ENCODE results near the gene PLCL1. TPM values are rescaled to one million over a fixed set of nuclear protein-coding genes. Genes with fewer than 3 reads are reported as not detected.

Gene PLCL1
- total RNA-seq, 1 experiment from 2014 or later, result not detected

- Histone ChIP-seq H3K36me3 (ENCODE audit: insufficient read depth, low read length) (no peaks in the 10 kb centered on the region), H4K20me1 (ENCODE audit: insufficient read depth, low read depth, low read length) (no peaks in the 10 kb centered on the region), H3K27ac (ENCODE audit: low read length) (no peak overlapping the region), H3K27me3 (ENCODE audit: low read length) (no peaks in the 10 kb centered on the region), H3K9ac (ENCODE audit: low read length) (no peak overlapping the region), H3K4me1 (ENCODE audit: low read length) (no peaks in the 10 kb centered on the region), H3K4me3 (ENCODE audit: low read length) (no peak overlapping the region), H3K9me2 (replicated peaks; ENCODE audit: insufficient read depth, low read length) (no peaks in the 10 kb centered on the region), H3K4me2 (ENCODE audit: low read depth, low read length, poor library complexity, severe bottlenecking) (no peak overlapping the region), H2AFZ (ENCODE audit: low read length) (no peak overlapping the region), H3K9me3 (ENCODE audit: low read length) (0 out of 2 replicates have a peak, but pooled peaks cover 3% of the 10 kb centered on the region), H3K79me2 (ENCODE audit: low read length) (no peaks in the 10 kb centered on the region)
- DNase-seq, result no peak
Observed at GRCh38 chr2:197965756-197966155, 161.4 kb downstream of the PLCL1 start.

GRCh38 chr2:197969391-197969893, 165.0 kb downstream of the PLCL1 start:
- H3K9me3 ChIP-seq (ENCODE audit: low read length), result 0 out of 2 replicates have a peak, but pooled peaks cover 1% of the 10 kb centered on the region
- DNase-seq, result no peak
- no peak overlapping the region for H3K4me2 ChIP-seq (ENCODE audit: low read depth, low read length, poor library complexity, severe bottlenecking)
- no peaks in the 10 kb centered on the region for H3K4me1 ChIP-seq (ENCODE audit: low read length)
- no peaks in the 10 kb centered on the region for H4K20me1 ChIP-seq (ENCODE audit: insufficient read depth, low read depth, low read length)
- no peak overlapping the region for H3K4me3 ChIP-seq (ENCODE audit: low read length)
- no peak overlapping the region for H2AFZ ChIP-seq (ENCODE audit: low read length)
- no peaks in the 10 kb centered on the region for H3K9me2 ChIP-seq (replicated peaks; ENCODE audit: insufficient read depth, low read length)
- H3K36me3 ChIP-seq (ENCODE audit: insufficient read depth, low read length), result no peaks in the 10 kb centered on the region
- no peak overlapping the region for H3K9ac ChIP-seq (ENCODE audit: low read length)
- H3K27ac ChIP-seq (ENCODE audit: low read length), result no peak overlapping the region
- no peaks in the 10 kb centered on the region for H3K27me3 ChIP-seq (ENCODE audit: low read length)
- H3K79me2 ChIP-seq (ENCODE audit: low read length), result no peaks in the 10 kb centered on the region

- Histone ChIP-seq H2AFZ (ENCODE audit: low read length) (no peak overlapping the region), H3K27ac (ENCODE audit: low read length) (no peak overlapping the region), H3K27me3 (ENCODE audit: low read length) (no peaks in the 10 kb centered on the region)
Observed at GRCh38 chr2:197972061-197972460, 167.7 kb downstream of the PLCL1 start.

GRCh38 chr2:197972587-197972986, 168.2 kb downstream of the PLCL1 start:
- Histone ChIP-seq H3K36me3 (ENCODE audit: insufficient read depth, low read length) (no peaks in the 10 kb centered on the region), H4K20me1 (ENCODE audit: insufficient read depth, low read depth, low read length) (no peaks in the 10 kb centered on the region), H3K4me1 (ENCODE audit: low read length) (no peaks in the 10 kb centered on the region), H3K27ac (ENCODE audit: low read length) (no peak overlapping the region), H3K79me2 (ENCODE audit: low read length) (no peaks in the 10 kb centered on the region), H3K9me2 (replicated peaks; ENCODE audit: insufficient read depth, low read length) (no peaks in the 10 kb centered on the region), H2AFZ (ENCODE audit: low read length) (no peak overlapping the region), H3K27me3 (ENCODE audit: low read length) (no peaks in the 10 kb centered on the region), H3K4me3 (ENCODE audit: low read length) (no peak overlapping the region), H3K9me3 (ENCODE audit: low read length) (no peaks in the 10 kb centered on the region), H3K9ac (ENCODE audit: low read length) (no peak overlapping the region), H3K4me2 (ENCODE audit: low read depth, low read length, poor library complexity, severe bottlenecking) (no peak overlapping the region)
- DNase-seq, result no peak

More at GRCh38 chr2:197972061-197972460, 167.7 kb downstream of the PLCL1 start:
- Histone ChIP-seq H4K20me1 (ENCODE audit: insufficient read depth, low read depth, low read length) (no peaks in the 10 kb centered on the region), H3K4me3 (ENCODE audit: low read length) (no peak overlapping the region), H3K4me1 (ENCODE audit: low read length) (no peaks in the 10 kb centered on the region), H3K36me3 (ENCODE audit: insufficient read depth, low read length) (no peaks in the 10 kb centered on the region), H3K9me3 (ENCODE audit: low read length) (no peaks in the 10 kb centered on the region), H3K9me2 (replicated peaks; ENCODE audit: insufficient read depth, low read length) (no peaks in the 10 kb centered on the region), H3K79me2 (ENCODE audit: low read length) (no peaks in the 10 kb centered on the region), H3K4me2 (ENCODE audit: low read depth, low read length, poor library complexity, severe bottlenecking) (no peak overlapping the region), H3K9ac (ENCODE audit: low read length) (no peak overlapping the region)
- DNase-seq, result no peak

DNA sequence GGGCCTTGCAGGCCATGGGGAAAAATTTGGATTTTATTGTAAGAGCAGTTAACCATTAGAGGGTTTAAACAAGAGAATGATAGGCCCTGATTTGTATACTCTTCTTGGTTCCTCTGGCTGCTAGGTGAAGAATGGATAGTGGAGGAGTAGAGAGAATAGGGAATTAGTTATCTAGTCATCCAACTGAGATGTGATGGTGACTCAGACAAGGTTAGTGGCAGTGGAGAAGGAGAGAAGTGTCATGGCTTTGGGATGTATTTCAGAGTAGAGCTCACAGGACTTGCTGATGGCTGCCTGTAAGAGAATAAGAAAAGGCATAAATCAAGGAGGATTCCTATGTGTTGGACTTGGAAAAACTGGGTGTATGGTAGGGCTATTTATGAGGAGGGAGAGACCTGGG, 169.4 kb downstream of the PLCL1 start:
- Histone ChIP-seq H3K4me2 (ENCODE audit: low read depth, low read length, poor library complexity, severe bottlenecking) (no peak overlapping the region), H3K4me1 (ENCODE audit: low read length) (no peaks in the 10 kb centered on the region), H3K9me2 (replicated peaks; ENCODE audit: insufficient read depth, low read length) (no peaks in the 10 kb centered on the region), H3K9ac (ENCODE audit: low read length) (no peak overlapping the region), H3K79me2 (ENCODE audit: low read length) (no peaks in the 10 kb centered on the region), H4K20me1 (ENCODE audit: insufficient read depth, low read depth, low read length) (no peaks in the 10 kb centered on the region), H3K27ac (ENCODE audit: low read length) (no peak overlapping the region), H3K36me3 (ENCODE audit: insufficient read depth, low read length) (no peaks in the 10 kb centered on the region), H3K4me3 (ENCODE audit: low read length) (no peak overlapping the region), H3K27me3 (ENCODE audit: low read length) (no peaks in the 10 kb centered on the region), H2AFZ (ENCODE audit: low read length) (no peak overlapping the region), H3K9me3 (ENCODE audit: low read length) (no peaks in the 10 kb centered on the region)
- DNase-seq, result no peak

- H2AFZ ChIP-seq (ENCODE audit: low read length), result no peak overlapping the region
- no peaks in the 10 kb centered on the region for H3K9me3 ChIP-seq (ENCODE audit: low read length)
- H3K4me2 ChIP-seq (ENCODE audit: low read depth, low read length, poor library complexity, severe bottlenecking), result no peak overlapping the region
- H3K9me2 ChIP-seq (replicated peaks; ENCODE audit: insufficient read depth, low read length), result no peaks in the 10 kb centered on the region
- H3K27ac ChIP-seq (ENCODE audit: low read length), result no peak overlapping the region
- H3K9ac ChIP-seq (ENCODE audit: low read length), result no peak overlapping the region
- no peak for DNase-seq
- H4K20me1 ChIP-seq (ENCODE audit: insufficient read depth, low read depth, low read length), result no peaks in the 10 kb centered on the region
- H3K79me2 ChIP-seq (ENCODE audit: low read length), result no peaks in the 10 kb centered on the region
- no peaks in the 10 kb centered on the region for H3K27me3 ChIP-seq (ENCODE audit: low read length)
- H3K4me1 ChIP-seq (ENCODE audit: low read length), result no peaks in the 10 kb centered on the region
- H3K4me3 ChIP-seq (ENCODE audit: low read length), result no peak overlapping the region
- no peaks in the 10 kb centered on the region for H3K36me3 ChIP-seq (ENCODE audit: insufficient read depth, low read length)
Observed at GRCh38 chr2:197975931-197976519, 171.6 kb downstream of the PLCL1 start.

GRCh38 chr2:197978971-197979370, 174.6 kb downstream of the PLCL1 start:
- H3K9me3 ChIP-seq (ENCODE audit: low read length), result no peaks in the 10 kb centered on the region
- H3K4me2 ChIP-seq (ENCODE audit: low read depth, low read length, poor library complexity, severe bottlenecking), result no peak overlapping the region
- no peak overlapping the region for H3K27ac ChIP-seq (ENCODE audit: low read length)
- H3K9me2 ChIP-seq (replicated peaks; ENCODE audit: insufficient read depth, low read length), result no peaks in the 10 kb centered on the region
- H3K4me1 ChIP-seq (ENCODE audit: low read length), result no peaks in the 10 kb centered on the region
- H2AFZ ChIP-seq (ENCODE audit: low read length), result no peak overlapping the region
- no peaks in the 10 kb centered on the region for H4K20me1 ChIP-seq (ENCODE audit: insufficient read depth, low read depth, low read length)
- no peak for DNase-seq
- H3K9ac ChIP-seq (ENCODE audit: low read length), result no peak overlapping the region
- no peaks in the 10 kb centered on the region for H3K79me2 ChIP-seq (ENCODE audit: low read length)
- H3K36me3 ChIP-seq (ENCODE audit: insufficient read depth, low read length), result no peaks in the 10 kb centered on the region
- 0 out of 2 replicates have a peak, but pooled peaks cover 3% of the 10 kb centered on the region for H3K27me3 ChIP-seq (ENCODE audit: low read length)
- no peak overlapping the region for H3K4me3 ChIP-seq (ENCODE audit: low read length)

GRCh38 chr2:197982565-197982964, 178.2 kb downstream of the PLCL1 start:
- Histone ChIP-seq H3K27me3 (ENCODE audit: low read length) (0 out of 2 replicates have a peak, but pooled peaks cover 3% of the 10 kb centered on the region), H3K9me2 (replicated peaks; ENCODE audit: insufficient read depth, low read length) (no peaks in the 10 kb centered on the region), H3K36me3 (ENCODE audit: insufficient read depth, low read length) (no peaks in the 10 kb centered on the region), H3K4me3 (ENCODE audit: low read length) (no peak overlapping the region), H2AFZ (ENCODE audit: low read length) (no peak overlapping the region), H4K20me1 (ENCODE audit: insufficient read depth, low read depth, low read length) (no peaks in the 10 kb centered on the region), H3K9ac (ENCODE audit: low read length) (no peak overlapping the region), H3K4me2 (ENCODE audit: low read depth, low read length, poor library complexity, severe bottlenecking) (no peak overlapping the region), H3K9me3 (ENCODE audit: low read length) (no peaks in the 10 kb centered on the region), H3K27ac (ENCODE audit: low read length) (no peak overlapping the region), H3K79me2 (ENCODE audit: low read length) (no peaks in the 10 kb centered on the region), H3K4me1 (ENCODE audit: low read length) (no peaks in the 10 kb centered on the region)
- DNase-seq, result no peak
